ENCODE data around the gene PDP2.

PDP2 gene

GRCh38 chr16:66936462-66936861 is 56.1 kb downstream of the PDP2 start:
- DNase-seq = no peak
- Histone ChIP-seq H3K4me1 (ENCODE audit: low read length) (0 out of 2 replicates have a peak, but pooled peaks cover 4% of the 10 kb centered on the region), H3F3A (ENCODE audit: insufficient read depth, low read length) (no peaks in the 10 kb centered on the region), H2AFZ (ENCODE audit: low read length) (no peak overlapping the region), H4K20me1 (ENCODE audit: insufficient read depth, low read length) (no peaks in the 10 kb centered on the region), H3K36me3 (replicated peaks; ENCODE audit: insufficient read depth, low read length) (no peaks in the 10 kb centered on the region), H3K4me2 (ENCODE audit: low read depth, low read length) (no peak overlapping the region), H3K9me3 (replicated peaks; ENCODE audit: insufficient read depth, low read length) (no peaks in the 10 kb centered on the region), H3K27me3 (replicated peaks; ENCODE audit: insufficient read depth, low read length) (no peaks in the 10 kb centered on the region), H3K4me3 (ENCODE audit: low read length) (no peak overlapping the region), H3K79me2 (ENCODE audit: low read length) (peaks cover 41% of the 10 kb centered on the region), H3K9ac (ENCODE audit: low read length) (no peak overlapping the region), H3K27ac (ENCODE audit: low read length) (no peak overlapping the region), H3K9me2 (replicated peaks; ENCODE audit: insufficient read depth, low read length) (no peaks in the 10 kb centered on the region)
- TF ChIP-seq EZH2 (optimal IDR thresholded peaks at IDR 0.05; ENCODE audit: low read depth, low read length) (no peak), EZH2phosphoT487 (IDR thresholded peaks at IDR 0.05; ENCODE audit: low read length) (no peak)
- TF ChIP-seq, protein P1, sequence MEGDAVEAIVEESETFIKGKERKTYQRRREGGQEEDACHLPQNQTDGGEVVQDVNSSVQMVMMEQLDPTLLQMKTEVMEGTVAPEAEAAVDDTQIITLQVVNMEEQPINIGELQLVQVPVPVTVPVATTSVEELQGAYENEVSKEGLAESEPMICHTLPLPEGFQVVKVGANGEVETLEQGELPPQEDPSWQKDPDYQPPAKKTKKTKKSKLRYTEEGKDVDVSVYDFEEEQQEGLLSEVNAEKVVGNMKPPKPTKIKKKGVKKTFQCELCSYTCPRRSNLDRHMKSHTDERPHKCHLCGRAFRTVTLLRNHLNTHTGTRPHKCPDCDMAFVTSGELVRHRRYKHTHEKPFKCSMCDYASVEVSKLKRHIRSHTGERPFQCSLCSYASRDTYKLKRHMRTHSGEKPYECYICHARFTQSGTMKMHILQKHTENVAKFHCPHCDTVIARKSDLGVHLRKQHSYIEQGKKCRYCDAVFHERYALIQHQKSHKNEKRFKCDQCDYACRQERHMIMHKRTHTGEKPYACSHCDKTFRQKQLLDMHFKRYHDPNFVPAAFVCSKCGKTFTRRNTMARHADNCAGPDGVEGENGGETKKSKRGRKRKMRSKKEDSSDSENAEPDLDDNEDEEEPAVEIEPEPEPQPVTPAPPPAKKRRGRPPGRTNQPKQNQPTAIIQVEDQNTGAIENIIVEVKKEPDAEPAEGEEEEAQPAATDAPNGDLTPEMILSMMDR (IDR thresholded peaks at IDR 0.05; ENCODE audit: low read length) = no peak

DNA sequence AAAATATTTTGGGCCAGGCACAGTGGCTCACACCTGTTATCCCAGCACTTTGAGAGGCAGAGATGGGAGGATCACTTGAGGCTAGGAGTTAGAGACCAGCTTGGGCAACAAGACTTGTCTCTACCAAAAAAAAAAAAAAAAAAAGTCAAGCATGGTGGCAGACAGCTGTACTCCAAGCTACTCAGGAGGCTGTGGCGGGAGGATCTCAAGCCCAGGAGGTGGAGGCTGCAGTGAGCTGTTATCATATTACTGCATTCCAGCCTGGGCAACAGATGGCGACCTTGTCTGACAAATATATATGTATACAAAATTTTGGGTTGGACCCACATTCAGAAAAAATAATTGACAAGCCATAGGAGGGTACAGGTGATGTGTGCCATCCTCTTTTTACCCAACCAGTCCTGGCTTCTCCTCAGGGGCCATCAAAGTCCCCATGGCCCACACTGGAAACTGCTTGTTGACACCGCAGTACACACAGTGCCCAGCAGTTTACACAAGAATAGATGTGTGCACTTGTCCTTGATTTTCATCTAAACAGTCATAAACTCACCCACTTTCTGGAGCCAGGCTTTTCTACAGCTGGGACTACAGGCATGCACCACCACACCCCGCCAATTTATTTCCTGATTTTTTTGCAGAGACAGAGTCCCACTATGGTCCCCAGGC is 56.7 kb downstream of the PDP2 start:
- H3K27ac ChIP-seq (ENCODE audit: low read length) = no peak overlapping the region
- no peaks in the 10 kb centered on the region for H4K20me1 ChIP-seq (ENCODE audit: insufficient read depth, low read length)
- no peaks in the 10 kb centered on the region for H3K36me3 ChIP-seq (replicated peaks; ENCODE audit: insufficient read depth, low read length)
- no peak overlapping the region for H3K9ac ChIP-seq (ENCODE audit: low read length)
- no peaks in the 10 kb centered on the region for H3K27me3 ChIP-seq (replicated peaks; ENCODE audit: insufficient read depth, low read length)
- no peak overlapping the region for H3K4me2 ChIP-seq (ENCODE audit: low read depth, low read length)
- no peak for DNase-seq
- 0 out of 2 replicates have a peak, but pooled peaks cover 4% of the 10 kb centered on the region for H3K4me1 ChIP-seq (ENCODE audit: low read length)
- TF ChIP-seq EZH2phosphoT487 (IDR thresholded peaks at IDR 0.05; ENCODE audit: low read length) (no peak), EZH2 (optimal IDR thresholded peaks at IDR 0.05; ENCODE audit: low read depth, low read length) (no peak)
- TF ChIP-seq, protein P1 (IDR thresholded peaks at IDR 0.05; ENCODE audit: low read length) = no peak
- H3K9me3 ChIP-seq (replicated peaks; ENCODE audit: insufficient read depth, low read length) = no peaks in the 10 kb centered on the region
- H3K4me3 ChIP-seq (ENCODE audit: low read length) = no peak overlapping the region
- H2AFZ ChIP-seq (ENCODE audit: low read length) = no peak overlapping the region
- H3F3A ChIP-seq (ENCODE audit: insufficient read depth, low read length) = no peaks in the 10 kb centered on the region
- peaks cover 41% of the 10 kb centered on the region for H3K79me2 ChIP-seq (ENCODE audit: low read length)
- H3K9me2 ChIP-seq (replicated peaks; ENCODE audit: insufficient read depth, low read length) = no peaks in the 10 kb centered on the region

DNA sequence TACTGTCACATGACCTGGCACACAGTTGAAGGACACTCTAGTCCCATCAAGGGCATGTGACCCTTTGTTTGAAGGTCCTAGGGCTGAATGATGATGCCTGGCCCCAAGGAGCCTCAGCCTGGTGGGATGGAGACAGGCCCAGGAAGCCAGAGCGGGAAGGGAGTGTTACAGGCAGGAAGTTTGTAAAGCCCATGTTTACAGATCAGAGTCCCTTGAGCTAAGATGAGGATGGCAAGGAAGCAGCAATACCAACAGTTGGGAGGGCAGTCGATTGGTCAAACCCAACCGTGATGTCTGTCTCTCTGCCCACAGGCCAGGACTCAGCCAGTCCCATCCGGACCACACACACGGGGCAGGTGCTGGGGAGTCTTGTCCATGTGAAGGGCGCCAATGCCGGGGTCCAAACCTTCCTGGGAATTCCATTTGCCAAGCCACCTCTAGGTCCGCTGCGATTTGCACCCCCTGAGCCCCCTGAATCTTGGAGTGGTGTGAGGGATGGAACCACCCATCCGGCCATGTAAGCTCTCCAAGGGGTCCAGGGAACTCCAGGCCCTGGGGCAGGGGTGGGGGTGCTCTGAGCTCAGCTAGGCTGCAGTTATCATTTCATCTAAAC is 57.5 kb downstream of the PDP2 start:
- Histone ChIP-seq H3K27me3 (replicated peaks; ENCODE audit: insufficient read depth, low read length) (no peaks in the 10 kb centered on the region), H3F3A (ENCODE audit: insufficient read depth, low read length) (no peaks in the 10 kb centered on the region), H3K9me2 (replicated peaks; ENCODE audit: insufficient read depth, low read length) (no peaks in the 10 kb centered on the region), H3K4me2 (ENCODE audit: low read depth, low read length) (no peak overlapping the region), H3K79me2 (ENCODE audit: low read length) (peaks cover 35% of the 10 kb centered on the region), H3K4me1 (ENCODE audit: low read length) (0 out of 2 replicates have a peak, but pooled peaks cover 4% of the 10 kb centered on the region), H3K27ac (ENCODE audit: low read length) (no peak overlapping the region), H2AFZ (ENCODE audit: low read length) (no peak overlapping the region), H3K36me3 (replicated peaks; ENCODE audit: insufficient read depth, low read length) (no peaks in the 10 kb centered on the region), H3K9ac (ENCODE audit: low read length) (no peak overlapping the region), H4K20me1 (ENCODE audit: insufficient read depth, low read length) (no peaks in the 10 kb centered on the region), H3K4me3 (ENCODE audit: low read length) (no peak overlapping the region), H3K9me3 (replicated peaks; ENCODE audit: insufficient read depth, low read length) (no peaks in the 10 kb centered on the region)
- DNase-seq = no peak
- TF ChIP-seq EZH2 (optimal IDR thresholded peaks at IDR 0.05; ENCODE audit: low read depth, low read length) (no peak), EZH2phosphoT487 (IDR thresholded peaks at IDR 0.05; ENCODE audit: low read length) (no peak)
- TF ChIP-seq, protein P1 (IDR thresholded peaks at IDR 0.05; ENCODE audit: low read length) = no peak

All from MM.1S (cell line).